Raji (cell line): ENCODE results near the gene TMEM272.

Experiments used
- POLR2A ChIP-seq: IDR thresholded peaks from 2 replicates; pipeline ENCODE4 v1.6.1; 2011; ENCODE audit warnings: low read depth, low read length, control low read depth; ENCODE audit not compliant: insufficient read depth

Gene TMEM272

GRCh38 chr13:51783428-51784094 lies 61.4 kb downstream of the TMEM272 start:
- TF ChIP-seq POLR2A: no peak

- TF ChIP-seq POLR2A: no peak
These were observed 62.8 kb downstream of the TMEM272 start for GRCh38 chr13:51782026-51782710.

GRCh38 chr13:51781246-51782022 lies 63.5 kb downstream of the TMEM272 start:
- no peak for TF ChIP-seq POLR2A

GRCh38 chr13:51780099-51780498 lies 64.9 kb downstream of the TMEM272 start:
- TF ChIP-seq POLR2A: no peak

- no peak for TF ChIP-seq POLR2A
These were observed 66.6 kb downstream of the TMEM272 start for GRCh38 chr13:51778392-51778791.

GRCh38 chr13:51777921-51778320 lies 67.1 kb downstream of the TMEM272 start:
- TF ChIP-seq POLR2A: no peak

- no peak for TF ChIP-seq POLR2A
These were observed 68.8 kb downstream of the TMEM272 start for GRCh38 chr13:51776179-51776578.

GRCh38 chr13:51773515-51773914 lies 71.5 kb downstream of the TMEM272 start:
- no peak for TF ChIP-seq POLR2A

GRCh38 chr13:51772781-51773180 lies 72.2 kb downstream of the TMEM272 start:
- TF ChIP-seq POLR2A: no peak

GRCh38 chr13:51772105-51772455 lies 72.9 kb downstream of the TMEM272 start:
- no peak for TF ChIP-seq POLR2A

- no peak for TF ChIP-seq POLR2A
These were observed 73.4 kb downstream of the TMEM272 start for GRCh38 chr13:51771418-51772104.

- TF ChIP-seq POLR2A: no peak
These were observed 74.1 kb downstream of the TMEM272 start for GRCh38 chr13:51770681-51771417.

- no peak for TF ChIP-seq POLR2A
These were observed 74.8 kb downstream of the TMEM272 start for GRCh38 chr13:51770160-51770559.

GRCh38 chr13:51769455-51770127 lies 75.4 kb downstream of the TMEM272 start:
- no peak for TF ChIP-seq POLR2A
